Naive B cell (primary cell): ENCODE measurements around the gene ADSS1. TPM values are rescaled to one million over a fixed set of nuclear protein-coding genes. Genes with fewer than 3 reads are reported as not detected.

Experiments used
- ATAC-seq, 2 donors: fragments of 150-1000 bp; cut with Tn5 transposase; 2 replicates each; pipeline ENCODE4 v1.10.0; 2021; ENCODE audit warnings: low read depth in 2 of 2, mild to moderate bottlenecking in 2 of 2, moderate library complexity in 2 of 2
- DNase-seq: peaks from one replicate; pipeline ENCODE4 v3.0.0; 2022
- H3K27ac Mint-ChIP-seq, 6 donors: one replicate each; pipeline ENCODE4 v1.8.0; 2020 to 2022; ENCODE audit warnings: mild to moderate bottlenecking in 6 of 6, mixed read lengths in 6 of 6, moderate library complexity in 5 of 6, inconsistent platforms in 2 of 6
- H3K27me3 Mint-ChIP-seq, 3 donors: one replicate each; pipeline ENCODE4 v1.8.0; 2021 to 2022; ENCODE audit warnings: mixed read lengths in 3 of 3, mild to moderate bottlenecking in 1 of 3
- H3K36me3 Mint-ChIP-seq, 2 donors: one replicate each; pipeline ENCODE4 v1.8.0; 2020 to 2022; ENCODE audit warnings: mixed read lengths in 2 of 2, inconsistent platforms in 1 of 2, mild to moderate bottlenecking in 1 of 2
- H3K4me1 Mint-ChIP-seq, 3 donors: one replicate each; pipeline ENCODE4 v1.8.0; 2020 to 2022; ENCODE audit warnings: mixed read lengths in 3 of 3, inconsistent platforms in 1 of 3, mild to moderate bottlenecking in 1 of 3, moderate library complexity in 1 of 3
- H3K4me3 Mint-ChIP-seq, 8 donors: one replicate each; pipeline ENCODE4 v1.8.0; 2020 to 2022; ENCODE audit warnings: mild to moderate bottlenecking in 8 of 8, mixed read lengths in 8 of 8, moderate library complexity in 8 of 8, inconsistent platforms in 2 of 8
- H3K9me3 Mint-ChIP-seq, 7 donors: one replicate each; pipeline ENCODE4 v1.8.0; 2020 to 2022; ENCODE audit warnings: mixed read lengths in 7 of 7, mild to moderate bottlenecking in 5 of 7, inconsistent platforms in 2 of 7, moderate library complexity in 1 of 7
- polyA plus RNA-seq, 6 donors: library from polyadenylated mRNA; unstranded; fragments of 300-500 nt; fragmentation: Illumina TruSeq; gene quantifications; one replicate each; pipeline ENCODE4 v1.2.3, GENCODE V29; 2021; ENCODE audit warnings: low read depth in 6 of 6

Gene ADSS1
- polyA plus RNA-seq, 6 donors from 2014 or later, result 0.17 to 0.29 TPM; not detected in 4

- H3K36me3 Mint-ChIP-seq, result no peaks in the 10 kb centered on the region
- H3K27ac Mint-ChIP-seq, result no peak overlapping the region
- H3K4me3 Mint-ChIP-seq, result no peak overlapping the region
- H3K27me3 Mint-ChIP-seq, result no peaks in the 10 kb centered on the region
- no peaks in the 10 kb centered on the region for H3K9me3 Mint-ChIP-seq
- ATAC-seq (no peak), DNase-seq (no peak)
- H3K4me1 Mint-ChIP-seq, result peaks cover under 1 to 9% (median 4%) of the 10 kb centered on the region in 3 donors
Measured at GRCh38 chr14:104782808-104783139, 58.7 kb downstream of the ADSS1 start.

GRCh38 chr14:104783484-104784217 is 59.6 kb downstream of the ADSS1 start:
- peak overlapping the region in 1 of 6 donors; percentile 26 for H3K27ac Mint-ChIP-seq

GRCh38 chr14:104784218-104784568 is 60.2 kb downstream of the ADSS1 start:
- Mint-ChIP-seq H3K9me3 (no peaks in the 10 kb centered on the region), H3K27me3 (no peaks in the 10 kb centered on the region), H3K4me1 (peaks cover 4 to 17% (median 7%) of the 10 kb centered on the region in 3 donors), H3K27ac (peak overlapping the region in 1 of 6 donors; percentile 41), H3K4me3 (no peak overlapping the region), H3K36me3 (no peaks in the 10 kb centered on the region)
- ATAC-seq (no peak), DNase-seq (no peak)

More at GRCh38 chr14:104783484-104784217, 59.6 kb downstream of the ADSS1 start:
- no peak overlapping the region for H3K4me3 Mint-ChIP-seq
- no peaks in the 10 kb centered on the region for H3K36me3 Mint-ChIP-seq
- ATAC-seq, result no peak
- no peaks in the 10 kb centered on the region for H3K27me3 Mint-ChIP-seq
- no peak for DNase-seq
- H3K9me3 Mint-ChIP-seq, result no peaks in the 10 kb centered on the region
- peaks cover 4 to 17% (median 7%) of the 10 kb centered on the region in 3 donors for H3K4me1 Mint-ChIP-seq

GRCh38 chr14:104784846-104785707 is 61.0 kb downstream of the ADSS1 start:
- Mint-ChIP-seq H3K9me3 (no peaks in the 10 kb centered on the region), H3K4me3 (no peak overlapping the region), H3K27me3 (no peaks in the 10 kb centered on the region), H3K4me1 (peaks cover 4 to 17% (median 9%) of the 10 kb centered on the region in 3 donors), H3K36me3 (no peaks in the 10 kb centered on the region), H3K27ac (peak overlapping the region in 1 of 6 donors; percentile 41)
- no peak for ATAC-seq
- no peak for DNase-seq

- Mint-ChIP-seq H3K27me3 (no peaks in the 10 kb centered on the region), H3K9me3 (no peaks in the 10 kb centered on the region), H3K4me1 (peaks cover 4 to 17% (median 9%) of the 10 kb centered on the region in 3 donors), H3K4me3 (no peak overlapping the region), H3K27ac (peak overlapping the region in 1 of 6 donors; percentile 71), H3K36me3 (no peaks in the 10 kb centered on the region)
- no peak for DNase-seq
- no peak for ATAC-seq
Measured at GRCh38 chr14:104785708-104786080, 61.7 kb downstream of the ADSS1 start.

GRCh38 chr14:104786091-104786586 is 62.1 kb downstream of the ADSS1 start:
- DNase-seq, result no peak
- H3K4me3 Mint-ChIP-seq, result no peak overlapping the region
- H3K4me1 Mint-ChIP-seq, result peaks cover 8 to 21% (median 9%) of the 10 kb centered on the region in 3 donors
- no peaks in the 10 kb centered on the region for H3K27me3 Mint-ChIP-seq
- peak overlapping the region in 3 of 6 donors; percentile 18 to 71 (median 54) for H3K27ac Mint-ChIP-seq
- no peaks in the 10 kb centered on the region for H3K9me3 Mint-ChIP-seq
- no peak for ATAC-seq
- no peaks in the 10 kb centered on the region for H3K36me3 Mint-ChIP-seq

- DNase-seq (no peak), ATAC-seq (no peak)
- Mint-ChIP-seq H3K4me1 (peaks cover 13 to 27% (median 13%) of the 10 kb centered on the region in 3 donors), H3K27ac (peak overlapping the region in 2 of 6 donors; percentile 18 to 54), H3K27me3 (no peaks in the 10 kb centered on the region), H3K9me3 (no peaks in the 10 kb centered on the region), H3K4me3 (no peak overlapping the region), H3K36me3 (no peaks in the 10 kb centered on the region)
Measured at GRCh38 chr14:104786726-104787675, 63.0 kb downstream of the ADSS1 start.

GRCh38 chr14:104787736-104788135 is 63.7 kb downstream of the ADSS1 start:
- H3K9me3 Mint-ChIP-seq, result no peaks in the 10 kb centered on the region
- H3K36me3 Mint-ChIP-seq, result no peaks in the 10 kb centered on the region
- H3K4me3 Mint-ChIP-seq, result peak overlapping the region in 1 of 8 donors; percentile 16

GRCh38 chr14:104788161-104788818 is 64.3 kb downstream of the ADSS1 start:
- H3K4me3 Mint-ChIP-seq, result no peak overlapping the region
- ATAC-seq (no peak), DNase-seq (no peak)
- no peaks in the 10 kb centered on the region for H3K9me3 Mint-ChIP-seq
- H3K4me1 Mint-ChIP-seq, result peaks cover 20 to 38% (median 23%) of the 10 kb centered on the region in 3 donors
- H3K27me3 Mint-ChIP-seq, result no peaks in the 10 kb centered on the region
- no peak overlapping the region for H3K27ac Mint-ChIP-seq
- H3K36me3 Mint-ChIP-seq, result no peaks in the 10 kb centered on the region

More at GRCh38 chr14:104787736-104788135, 63.7 kb downstream of the ADSS1 start:
- Mint-ChIP-seq H3K27ac (no peak overlapping the region), H3K27me3 (no peaks in the 10 kb centered on the region), H3K4me1 (peaks cover 14 to 32% (median 18%) of the 10 kb centered on the region in 3 donors)
- no peak for ATAC-seq
- no peak for DNase-seq

- Mint-ChIP-seq H3K4me3 (peak overlapping the region in 1 of 8 donors; percentile 9), H3K27ac (no peak overlapping the region), H3K4me1 (peaks cover 28 to 45% (median 30%) of the 10 kb centered on the region in 3 donors), H3K36me3 (no peaks in the 10 kb centered on the region), H3K9me3 (no peaks in the 10 kb centered on the region), H3K27me3 (no peaks in the 10 kb centered on the region)
- no peak for ATAC-seq
- no peak for DNase-seq
Measured at GRCh38 chr14:104788873-104789663, 65.0 kb downstream of the ADSS1 start.

- no peaks in the 10 kb centered on the region for H3K36me3 Mint-ChIP-seq
- no peak overlapping the region for H3K4me3 Mint-ChIP-seq
- H3K27me3 Mint-ChIP-seq, result no peaks in the 10 kb centered on the region
- H3K27ac Mint-ChIP-seq, result no peak overlapping the region
- ATAC-seq, result no peak
- no peaks in the 10 kb centered on the region for H3K9me3 Mint-ChIP-seq
- peaks cover 34 to 52% (median 34%) of the 10 kb centered on the region in 3 donors for H3K4me1 Mint-ChIP-seq
- no peak for DNase-seq
Measured at GRCh38 chr14:104789752-104790743, 66.0 kb downstream of the ADSS1 start.
